HG03039 (cell line): ENCODE measurements around the gene ITGA11.
A peak's percentile ranks its signal among the peaks of the same experiment; 100 is the strongest.

ENCODE experiments used
- ATAC-seq: cut with Tn5 transposase; IDR thresholded peaks from one replicate; pipeline ENCODE4 v1.9.1; 2021; ENCODE audit warnings: mild to moderate bottlenecking, moderate library complexity; ENCODE audit not compliant: unreplicated experiment

Gene ITGA11

DNA sequence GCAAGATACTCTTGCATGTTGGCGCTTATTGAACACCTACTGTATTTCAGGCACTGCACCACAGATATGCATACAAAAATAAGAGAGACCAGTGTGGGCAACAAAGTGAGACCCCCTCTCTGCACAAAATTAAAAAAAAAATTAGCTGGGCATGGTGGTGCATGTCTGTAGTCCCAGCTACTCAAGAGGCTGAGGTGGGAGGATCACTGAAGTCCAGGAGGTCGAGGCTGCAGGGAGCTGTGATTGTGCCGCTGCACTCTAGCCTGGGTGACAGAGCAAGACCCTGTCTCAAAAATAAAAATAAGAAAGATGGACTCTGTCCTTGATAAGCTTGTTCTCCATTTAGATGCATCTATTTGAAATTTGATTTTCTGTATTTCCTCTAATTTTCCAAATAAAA is 133.6 kb downstream of the ITGA11 start:
- ATAC-seq, result no peak

DNA sequence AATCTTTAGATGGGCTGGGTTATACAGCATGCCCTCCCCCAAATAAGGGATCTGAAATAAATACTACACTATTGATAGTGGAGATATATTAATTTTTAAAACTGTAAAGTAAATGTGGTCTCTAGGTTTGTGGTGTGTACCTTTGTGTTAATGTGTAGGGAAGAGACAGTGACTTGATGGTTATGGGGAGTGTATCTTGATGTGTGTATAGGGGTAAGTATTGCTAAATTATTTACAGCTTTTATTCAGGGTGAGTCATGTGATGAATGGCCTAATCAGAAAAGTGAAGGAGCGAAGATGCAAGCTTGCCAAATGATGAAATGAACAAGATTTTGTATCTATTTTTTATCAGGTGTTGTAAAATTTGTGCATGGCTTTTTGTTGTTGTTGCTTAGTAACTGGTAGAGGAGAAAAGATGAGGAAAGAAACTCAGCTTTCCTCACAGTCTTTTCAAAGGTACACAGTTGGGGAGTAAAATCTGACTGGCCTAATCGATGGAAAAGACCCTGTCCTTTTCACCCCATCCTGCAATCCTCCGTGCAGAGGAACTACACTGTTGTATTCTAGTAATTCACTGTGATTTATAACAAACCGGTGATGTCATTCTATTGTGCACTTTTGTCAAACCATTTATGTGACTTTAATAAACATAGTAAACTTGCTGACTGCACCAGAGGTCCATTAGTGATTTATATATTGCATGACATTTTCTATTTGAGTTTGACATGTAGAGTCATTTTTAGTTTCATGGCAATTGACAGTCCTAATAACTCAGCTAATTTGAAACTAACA is 136.8 kb downstream of the ITGA11 start:
- ATAC-seq, result no peak

DNA sequence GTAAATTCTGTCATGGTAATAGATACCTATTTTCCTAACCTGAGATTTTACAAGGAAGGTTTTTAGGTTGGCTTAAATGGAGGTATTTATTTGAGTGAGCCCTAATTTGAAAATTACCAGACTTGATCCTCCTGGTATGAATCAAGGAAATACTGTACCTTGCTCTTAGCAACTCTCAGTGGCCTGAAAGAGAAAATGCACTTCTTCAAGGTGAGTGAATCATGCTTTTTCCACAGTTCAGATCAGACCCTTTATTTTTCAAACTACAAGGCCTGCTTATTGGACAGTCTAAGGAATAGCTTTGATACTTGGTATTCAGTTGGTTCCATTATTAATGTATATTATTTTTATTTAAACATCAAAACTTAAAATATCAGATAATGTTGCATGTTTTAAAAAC is 139.0 kb downstream of the ITGA11 start:
- ATAC-seq, result no peak

DNA sequence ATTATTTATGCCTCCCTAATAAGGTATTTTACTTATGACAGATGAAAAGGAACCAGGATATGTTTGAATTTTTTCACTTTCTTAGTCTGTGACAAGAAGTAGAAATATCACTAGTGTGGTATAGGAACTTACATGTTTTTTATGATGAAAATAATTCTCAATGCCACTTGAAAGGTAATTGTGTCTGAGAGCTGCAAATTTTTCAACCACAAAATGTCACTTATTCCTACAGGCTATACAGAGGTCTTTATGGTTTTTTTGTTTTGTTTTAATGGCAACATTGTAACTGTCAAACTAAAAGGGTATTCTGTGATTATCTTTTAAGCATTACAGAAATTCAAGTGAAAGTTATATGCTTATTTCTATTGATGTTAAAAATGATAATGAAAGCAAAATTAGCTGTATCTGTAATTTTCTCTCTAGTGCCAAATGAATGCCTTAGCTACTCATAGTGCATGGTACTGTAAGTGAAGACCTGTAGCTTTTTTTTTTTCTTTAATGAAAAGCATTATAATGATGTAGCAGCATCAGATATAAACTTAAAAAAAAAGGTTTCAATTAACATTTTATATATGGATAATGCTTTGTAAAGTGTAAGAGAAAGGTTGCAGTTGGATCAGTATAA is 139.7 kb downstream of the ITGA11 start:
- no peak for ATAC-seq

DNA sequence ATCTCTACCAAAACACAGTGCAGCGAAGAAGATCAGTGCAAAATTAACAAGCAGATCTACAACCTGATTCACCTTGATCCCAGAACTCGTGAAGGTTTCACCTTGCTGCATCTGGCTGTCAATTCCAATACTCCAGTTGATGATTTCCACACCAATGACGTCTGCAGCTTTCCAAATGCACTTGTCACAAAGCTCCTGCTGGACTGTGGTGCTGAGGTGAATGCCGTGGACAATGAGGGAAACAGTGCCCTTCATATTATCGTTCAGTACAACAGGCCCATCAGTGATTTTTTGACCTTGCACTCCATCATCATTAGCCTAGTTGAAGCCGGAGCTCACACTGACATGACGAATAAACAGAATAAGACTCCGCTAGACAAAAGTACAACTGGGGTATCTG is 141.2 kb downstream of the ITGA11 start:
- ATAC-seq, result no peak

DNA sequence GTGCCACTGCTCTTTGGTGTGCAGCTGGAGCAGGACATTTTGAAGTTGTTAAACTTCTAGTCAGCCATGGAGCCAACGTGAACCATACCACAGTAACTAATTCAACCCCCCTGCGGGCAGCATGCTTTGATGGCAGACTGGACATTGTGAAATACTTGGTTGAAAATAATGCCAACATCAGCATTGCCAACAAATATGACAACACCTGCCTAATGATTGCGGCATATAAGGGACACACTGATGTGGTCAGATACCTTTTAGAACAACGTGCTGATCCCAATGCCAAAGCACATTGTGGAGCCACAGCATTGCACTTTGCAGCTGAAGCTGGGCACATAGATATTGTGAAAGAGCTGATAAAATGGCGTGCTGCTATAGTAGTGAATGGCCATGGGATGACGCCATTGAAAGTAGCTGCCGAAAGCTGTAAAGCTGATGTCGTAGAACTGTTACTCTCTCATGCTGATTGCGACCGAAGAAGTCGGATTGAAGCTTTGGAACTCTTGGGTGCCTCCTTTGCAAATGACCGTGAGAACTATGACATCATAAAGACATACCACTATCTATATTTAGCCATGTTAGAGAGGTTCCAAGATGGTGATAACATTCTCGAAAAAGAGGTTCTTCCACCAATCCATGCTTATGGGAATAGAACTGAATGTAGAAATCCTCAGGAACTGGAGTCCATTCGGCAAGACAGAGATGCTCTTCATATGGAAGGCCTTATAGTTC is 142.2 kb downstream of the ITGA11 start:
- ATAC-seq, result no peak

DNA sequence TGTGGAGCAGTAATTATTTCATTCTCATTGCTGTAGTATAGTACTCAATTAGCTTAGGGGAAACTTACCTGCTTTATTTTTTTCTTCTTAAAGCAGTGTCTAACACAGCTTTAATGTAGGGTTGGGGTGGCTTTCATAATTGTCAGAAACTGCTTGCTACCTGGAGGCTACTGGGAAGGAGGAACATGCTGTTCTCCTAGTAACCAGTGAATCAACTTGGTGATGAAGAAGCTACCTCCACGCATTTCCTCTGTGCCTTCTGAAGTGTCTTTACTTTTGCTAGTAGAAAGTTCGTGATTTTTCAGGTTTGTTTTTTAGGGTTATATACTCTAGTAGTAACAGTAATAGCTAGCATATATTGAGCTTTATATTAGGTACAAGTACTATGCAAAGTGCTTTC is 142.9 kb downstream of the ITGA11 start:
- no peak for ATAC-seq

DNA sequence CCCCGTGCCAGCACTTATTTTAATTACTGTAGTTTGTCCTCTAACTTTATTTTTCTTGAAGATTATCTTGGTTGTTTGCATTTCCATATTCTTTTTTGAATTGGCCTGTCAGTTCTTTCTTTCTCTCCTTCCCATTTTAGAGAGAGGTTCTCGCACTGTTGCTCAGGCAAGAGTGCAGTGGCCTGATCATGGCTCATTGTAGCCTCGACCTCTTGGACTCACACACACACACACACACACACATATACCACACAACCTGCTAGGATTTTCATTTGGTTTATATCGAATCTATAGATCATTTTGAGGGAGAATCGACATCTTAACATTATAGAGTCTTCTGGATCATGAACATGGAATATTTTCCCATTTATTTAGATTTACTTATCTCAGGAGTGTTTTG is 145.7 kb downstream of the ITGA11 start:
- no peak for ATAC-seq

DNA sequence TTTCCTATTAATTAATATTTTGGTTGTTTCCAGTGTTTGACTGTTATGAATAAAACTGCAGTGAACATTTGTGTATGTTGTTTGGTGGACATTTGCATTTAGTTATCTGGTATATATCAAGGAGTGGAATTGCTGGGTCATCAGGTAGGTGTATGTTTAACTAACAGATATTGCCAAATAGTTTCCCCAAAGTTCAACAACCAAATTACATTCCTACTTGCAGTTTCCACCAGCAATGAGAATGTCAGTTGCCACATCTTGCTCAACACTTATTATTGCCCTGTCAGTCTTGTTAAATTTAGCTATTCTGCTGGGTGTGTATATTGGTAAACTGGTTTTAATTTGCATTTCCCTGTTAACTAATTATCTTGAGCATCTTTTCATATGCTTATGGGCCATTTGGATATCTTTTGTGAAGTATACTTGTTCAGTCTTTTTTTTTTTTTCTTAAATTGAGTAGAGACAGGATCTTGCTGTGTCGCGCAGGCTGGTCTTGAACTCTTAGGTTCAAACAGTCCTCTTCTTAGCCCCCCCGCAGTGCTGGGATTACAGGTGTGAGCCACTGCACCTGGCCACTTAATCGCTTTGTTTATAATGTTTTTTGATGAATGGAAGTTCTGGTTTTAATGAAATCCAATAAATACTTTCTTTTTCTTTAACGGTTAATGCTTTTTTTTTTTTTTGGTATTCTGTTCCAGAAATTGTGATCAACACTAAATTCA is 146.5 kb downstream of the ITGA11 start:
- no peak for ATAC-seq

DNA sequence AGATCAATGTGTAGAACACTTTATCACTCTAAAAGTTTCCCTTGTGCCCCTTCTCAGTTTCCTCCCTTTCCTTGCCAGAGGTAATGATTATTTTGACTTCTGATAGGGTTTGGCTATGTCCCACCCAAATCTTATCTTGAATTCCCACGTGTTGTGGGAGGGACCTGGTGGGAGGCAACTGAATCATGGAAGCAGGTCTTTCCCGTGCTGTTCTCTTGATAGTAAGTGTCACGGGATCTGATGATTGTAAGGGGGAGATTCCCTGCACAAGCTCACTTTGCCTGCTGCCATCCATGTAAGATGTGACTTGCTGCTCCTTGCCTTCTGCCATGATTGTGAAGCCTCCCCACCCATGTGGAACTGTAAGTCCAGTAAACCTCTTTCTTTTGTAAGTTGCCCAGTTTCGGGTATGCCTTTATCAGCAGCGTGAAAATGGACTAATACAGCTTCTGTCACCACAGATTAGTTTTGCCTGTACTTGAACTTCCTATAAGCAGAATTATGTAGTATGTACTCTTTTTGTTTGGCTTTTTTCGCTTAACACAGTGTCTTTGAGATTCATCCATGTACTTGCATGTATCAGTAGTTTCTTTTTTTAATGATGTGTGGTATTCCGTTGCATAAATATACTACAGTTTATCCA is 147.2 kb downstream of the ITGA11 start:
- ATAC-seq, result no peak

DNA sequence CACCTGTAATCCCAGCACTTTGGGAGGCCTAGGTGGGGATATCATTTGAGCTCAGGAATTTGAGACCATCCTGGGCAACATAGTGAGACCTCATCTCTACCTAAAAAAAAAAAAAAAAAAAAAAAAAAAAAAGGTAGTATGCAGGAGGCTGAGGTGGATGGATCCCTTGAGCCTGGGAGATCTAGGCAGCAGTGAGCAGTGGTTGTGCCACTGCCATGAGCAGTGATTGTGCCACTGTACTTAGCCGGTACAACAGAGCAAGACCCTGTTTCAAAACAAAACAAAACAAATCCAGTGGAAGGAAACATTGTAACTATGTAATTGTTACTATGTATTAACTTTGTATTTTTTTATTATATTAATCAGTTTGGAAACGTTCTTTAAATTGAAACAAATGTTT is 148.6 kb downstream of the ITGA11 start:
- no peak for ATAC-seq

DNA sequence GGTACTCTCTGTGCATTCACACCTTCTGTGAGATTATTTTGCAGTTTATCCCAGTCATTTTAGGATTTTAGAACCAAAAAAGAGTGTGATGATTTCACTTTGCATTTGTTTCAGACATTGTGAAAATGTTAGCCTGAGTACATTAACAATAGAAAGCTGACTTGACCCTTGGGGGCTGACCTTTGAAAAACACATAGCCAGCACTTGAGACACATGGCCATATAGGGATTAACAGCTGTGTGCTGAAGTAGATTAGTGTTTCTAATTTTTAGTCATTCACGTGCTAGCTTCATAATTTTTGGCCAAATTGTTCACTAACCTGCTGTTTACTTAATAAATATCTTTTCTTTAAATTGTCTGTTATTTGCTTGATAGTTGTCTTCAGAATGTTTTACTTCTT is 151.0 kb downstream of the ITGA11 start:
- ATAC-seq, result no peak

DNA sequence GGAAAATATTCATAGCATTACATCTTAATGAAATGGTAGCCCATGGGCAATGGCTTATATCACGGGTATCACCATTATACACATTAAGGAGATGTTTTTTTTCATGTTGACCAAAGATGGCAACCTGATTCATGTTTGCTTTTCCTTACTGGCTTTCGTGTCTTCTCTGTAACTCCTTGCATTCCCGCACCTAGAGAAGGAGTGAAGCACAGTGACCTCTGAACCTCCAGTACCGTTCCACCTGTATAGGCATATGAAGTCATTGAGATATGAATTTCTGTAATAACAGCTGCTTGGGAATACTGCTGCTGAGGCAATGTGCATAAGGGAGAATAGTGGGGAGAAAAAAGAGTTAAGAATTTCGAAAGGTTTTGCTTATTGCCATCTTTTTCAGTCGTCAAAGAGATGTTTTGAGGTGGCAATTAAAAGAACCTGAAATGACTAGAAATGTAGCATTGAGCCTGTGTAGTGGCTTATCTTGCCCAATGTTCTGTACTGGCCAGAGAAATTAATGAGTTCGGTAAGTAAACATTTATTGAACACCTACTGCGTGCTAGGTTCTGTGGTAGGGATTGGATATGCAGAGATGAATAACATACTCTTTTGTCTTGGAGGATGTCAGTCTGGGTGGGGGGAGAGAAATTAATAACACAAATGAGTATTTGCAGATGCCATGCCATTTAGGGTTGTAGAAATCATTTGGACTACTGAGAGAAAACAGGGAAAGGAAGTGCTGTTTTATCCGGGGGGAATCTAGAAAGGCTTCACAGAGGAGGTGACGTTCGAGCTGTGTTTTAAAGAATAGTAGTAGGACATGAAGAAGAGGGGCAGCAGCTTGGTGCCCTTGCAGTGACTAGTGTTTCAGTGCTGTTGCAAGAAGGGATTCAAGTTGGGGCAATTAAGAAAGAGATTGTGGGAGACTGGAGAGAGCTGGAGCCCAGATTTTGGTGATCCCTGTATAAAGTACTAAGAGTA is 151.9 kb downstream of the ITGA11 start:
- ATAC-seq, result no peak

DNA sequence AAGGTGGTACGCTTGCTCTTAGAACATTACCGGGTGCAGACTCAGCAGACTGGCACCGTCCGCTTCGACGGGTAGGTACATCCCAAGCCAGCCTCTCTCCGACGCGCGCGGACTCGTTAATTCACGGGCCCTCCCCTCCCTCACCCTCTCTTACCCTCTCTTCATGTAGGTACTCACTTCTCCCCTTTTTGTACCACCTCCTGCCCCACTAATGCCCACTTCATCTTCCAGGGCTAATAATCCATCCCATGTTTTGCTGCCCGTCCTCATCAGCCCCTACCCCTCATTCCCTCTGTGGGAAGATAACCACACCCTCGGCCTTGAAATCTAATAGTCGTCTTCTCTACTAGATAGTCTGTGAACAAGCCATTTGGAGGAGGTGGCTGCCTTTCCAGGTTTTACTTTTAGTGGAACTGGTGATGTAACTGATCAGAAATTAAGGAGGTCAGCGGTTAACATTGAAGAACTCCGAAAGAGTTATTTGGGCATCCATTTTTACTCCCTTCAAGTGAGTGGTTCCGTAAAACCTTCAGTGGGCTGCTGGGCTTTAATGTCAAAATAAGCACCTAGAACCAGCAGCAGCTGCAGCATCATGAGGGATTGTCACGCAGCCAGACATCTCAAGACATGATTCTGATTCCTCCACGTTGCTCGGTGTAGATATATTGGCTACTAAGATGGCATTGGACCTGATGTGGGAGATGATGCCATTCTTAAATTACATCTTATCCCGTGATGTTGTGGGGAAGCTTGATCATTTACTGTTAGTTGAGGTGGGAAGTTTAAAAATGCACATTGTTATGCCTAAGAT is 153.2 kb downstream of the ITGA11 start:
- ATAC-seq, result no peak

DNA sequence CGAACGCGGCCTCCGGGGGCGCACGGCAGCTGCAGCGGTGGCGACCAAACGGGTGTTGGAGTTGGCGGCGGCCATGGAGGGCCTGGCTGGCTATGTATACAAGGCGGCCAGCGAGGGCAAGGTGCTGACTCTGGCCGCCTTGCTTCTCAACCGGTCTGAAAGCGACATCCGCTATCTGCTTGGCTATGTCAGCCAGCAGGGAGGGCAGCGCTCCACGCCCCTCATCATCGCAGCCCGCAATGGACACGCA is 153.7 kb downstream of the ITGA11 start:
- ATAC-seq, result no peak

DNA sequence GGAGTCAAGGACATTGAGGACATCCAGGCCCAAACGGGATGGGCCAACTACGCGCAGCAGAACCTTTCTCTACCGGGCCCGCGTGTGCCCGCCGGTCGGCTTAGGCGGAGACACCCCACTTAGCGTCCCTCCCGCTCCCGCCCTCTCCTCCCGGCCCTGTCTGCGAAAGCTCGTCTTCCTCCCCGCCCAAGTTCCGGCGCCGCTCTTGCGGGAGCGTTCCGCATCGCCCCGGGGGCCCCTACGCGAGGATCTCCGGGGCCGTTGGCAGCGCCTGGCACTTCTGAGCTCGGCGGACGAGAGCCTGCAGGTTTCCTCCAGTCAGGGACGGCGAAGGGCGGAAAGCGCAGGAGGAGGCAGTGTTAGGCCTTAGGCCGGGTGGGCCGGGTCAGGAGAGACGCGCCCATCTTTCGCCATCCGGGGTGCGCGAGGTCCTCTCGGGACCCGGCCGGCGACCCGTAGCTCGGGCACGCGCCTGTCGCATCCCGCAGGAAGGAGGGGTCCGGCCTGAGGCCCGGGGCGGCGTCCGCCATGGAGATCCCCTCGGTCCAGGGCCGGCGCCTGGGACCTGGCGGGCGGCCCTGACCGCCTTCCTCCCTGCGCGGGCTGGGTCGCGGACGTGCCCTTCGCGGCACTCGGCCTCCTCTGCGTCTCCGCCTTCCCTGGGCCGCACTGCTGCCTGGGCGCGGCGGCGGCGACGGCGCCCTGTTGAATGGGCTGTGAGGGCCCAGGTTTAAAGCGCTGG is 154.2 kb downstream of the ITGA11 start, which contains the start of gene FEM1B:
Gene FEM1B (plus strand): TSS at position 143 of the 742 bp plus-strand sequence. CDS start 673 bp downstream, outside the sequence.
- peak; percentile 70 for ATAC-seq

DNA sequence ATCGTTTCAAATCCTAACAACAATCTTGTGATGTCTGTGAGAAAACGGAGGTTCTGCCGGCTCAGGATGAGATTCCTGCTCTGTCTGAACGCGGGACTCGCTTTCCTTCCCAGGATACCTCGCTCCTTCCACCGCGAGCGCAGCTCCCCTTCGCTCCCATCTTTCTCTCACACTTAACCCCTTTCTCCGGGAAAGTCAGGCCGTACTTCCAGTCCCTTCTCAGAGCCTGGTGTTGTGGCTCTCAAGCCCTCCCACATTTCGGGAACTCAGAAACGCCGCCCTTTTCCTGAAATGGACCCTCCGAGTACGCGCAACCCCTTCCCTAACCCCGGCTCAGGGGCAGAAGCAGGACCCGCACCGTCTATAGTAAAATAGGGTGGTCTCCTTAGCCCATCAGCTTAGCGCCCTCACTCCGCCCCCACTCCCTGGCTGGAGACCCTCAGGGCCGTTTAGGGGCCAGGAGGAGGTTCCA is 154.8 kb downstream of the ITGA11 start:
- ATAC-seq, result no peak

DNA sequence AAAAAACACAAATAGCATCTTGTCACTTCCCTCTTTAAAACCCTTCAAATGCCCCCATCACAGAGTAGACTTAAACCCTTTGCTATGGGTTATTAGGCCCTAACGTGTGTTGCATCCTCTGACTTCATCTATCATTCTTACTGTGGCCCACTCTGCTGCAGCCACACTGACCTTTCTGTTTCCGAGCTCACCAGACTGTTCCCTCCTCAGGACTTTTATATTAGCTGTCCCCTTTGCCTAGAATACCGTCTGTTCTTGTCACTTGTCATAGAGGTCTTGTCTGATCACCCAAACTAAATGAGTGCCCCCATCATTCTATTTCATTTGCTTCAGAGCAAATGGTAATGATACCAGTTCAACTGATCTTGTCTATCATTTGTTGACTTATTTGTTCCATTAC is 155.3 kb downstream of the ITGA11 start:
- ATAC-seq, result no peak
